GM18511 (cell line): ENCODE measurements around the gene CREBBP.
"Not testable (repeated sequence)": the region's sequence is repeated elsewhere in the genome, so short reads cannot be mapped to it uniquely, and the experiment has no call there.

Experiments used
- ATAC-seq: cut with Tn5 transposase; IDR thresholded peaks from one replicate; pipeline ENCODE4 v1.9.1; 2021; ENCODE audit warnings: mild to moderate bottlenecking, moderate library complexity; ENCODE audit not compliant: unreplicated experiment

The CREBBP gene

DNA sequence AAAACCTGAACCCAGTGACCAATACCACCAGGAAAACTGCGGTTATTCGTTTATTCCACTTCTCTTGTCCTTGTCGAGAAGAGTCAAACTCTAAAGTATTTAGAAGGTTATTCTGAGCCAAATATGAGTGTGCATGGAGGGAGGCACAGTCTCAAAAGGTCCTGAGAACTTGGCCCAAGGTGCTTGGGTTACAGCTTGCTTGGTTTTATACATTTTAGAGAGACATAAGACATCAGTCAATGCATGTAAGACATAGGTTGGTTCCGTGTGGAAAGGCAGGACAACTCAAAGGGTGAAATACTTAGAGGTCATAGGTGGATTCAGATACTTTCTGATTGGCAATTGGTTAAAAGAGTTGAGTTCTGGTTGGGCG, 162.5 kb downstream of the CREBBP start:
- ATAC-seq = no peak

- ATAC-seq = peak; percentile 90
Measured at GRCh38 chr16:3717235-3718018, 163.1 kb downstream of the CREBBP start, which contains the start of gene TRAP1. Gene TRAP1 (minus strand): TSS chr16:3717524. CDS start chr16:3717508, 16 bp downstream.

DNA sequence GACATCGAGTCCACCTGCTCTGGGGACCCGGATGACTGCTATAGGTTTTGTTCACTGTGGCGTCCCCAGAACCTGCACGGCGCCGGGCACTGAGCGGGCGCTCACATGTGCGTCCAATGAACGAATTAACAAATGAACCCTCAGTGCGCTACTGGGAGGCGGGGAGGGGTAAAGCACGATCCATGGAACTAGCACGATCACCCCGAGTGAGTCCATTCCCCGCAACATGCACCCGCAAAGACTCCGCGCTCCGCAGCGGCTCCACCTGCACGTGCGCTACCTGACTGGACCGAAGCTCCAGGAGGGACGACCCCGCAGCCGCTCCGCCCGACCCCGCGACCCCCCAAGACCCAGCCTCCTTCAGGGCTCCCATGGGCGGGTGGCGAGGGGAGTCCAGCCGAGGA, 163.7 kb downstream of the CREBBP start:
- peak; percentile 34 for ATAC-seq

GRCh38 chr16:3715430-3715829, 165.1 kb downstream of the CREBBP start:
- no peak for ATAC-seq

DNA sequence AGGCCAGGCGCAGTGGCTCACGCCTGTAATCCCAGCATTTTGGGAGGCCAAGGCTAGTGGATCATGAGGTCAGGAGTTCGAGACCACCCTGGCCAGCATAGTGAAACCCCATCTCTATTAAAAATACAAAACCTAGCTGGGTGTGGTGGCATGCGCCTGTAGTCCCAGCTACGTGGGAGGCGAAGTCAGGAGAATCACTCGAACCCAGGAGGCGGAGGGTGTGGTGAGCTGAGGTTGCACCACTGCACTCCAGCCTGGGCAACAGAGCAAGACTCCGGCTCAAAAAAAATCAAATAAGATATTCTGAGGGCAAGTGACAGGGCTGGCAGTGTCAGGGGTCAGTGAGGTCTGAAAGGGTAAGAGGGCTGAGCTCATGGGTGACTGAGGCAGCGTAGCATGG, 166.1 kb downstream of the CREBBP start:
- not testable (repeated sequence) for ATAC-seq

DNA sequence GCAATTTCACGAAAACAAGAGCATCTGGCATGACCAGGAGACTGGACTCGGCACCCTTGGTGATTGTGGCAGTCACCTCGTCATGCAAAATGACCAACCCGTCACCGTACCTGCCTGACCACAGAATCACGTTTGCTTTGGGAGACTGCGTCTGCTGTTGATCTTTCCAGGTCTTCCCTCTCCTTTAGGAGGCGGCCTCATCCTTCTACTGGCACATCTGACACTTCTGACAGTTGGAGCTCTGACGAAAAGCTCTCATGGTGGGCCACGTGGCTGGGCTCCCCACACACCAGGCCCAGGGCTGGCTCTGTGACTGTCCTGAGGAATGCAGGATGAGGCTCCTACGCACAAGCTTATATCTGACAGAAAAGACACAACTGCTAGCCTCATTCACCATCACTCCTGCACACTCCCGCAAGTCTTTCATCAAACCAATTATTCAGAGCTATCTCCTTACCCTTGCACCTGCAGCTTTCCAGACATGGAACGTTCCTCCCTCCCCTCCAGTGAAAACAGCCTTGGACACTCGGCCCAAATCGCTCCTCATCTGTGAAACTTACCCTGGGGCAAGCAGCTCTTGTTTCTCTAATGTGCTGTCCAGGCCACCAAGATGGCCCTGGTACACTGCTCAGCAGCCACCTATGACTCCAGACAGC, 166.8 kb downstream of the CREBBP start:
- no peak for ATAC-seq

- no peak for ATAC-seq
Measured at GRCh38 chr16:3712861-3713372, 167.6 kb downstream of the CREBBP start.

DNA sequence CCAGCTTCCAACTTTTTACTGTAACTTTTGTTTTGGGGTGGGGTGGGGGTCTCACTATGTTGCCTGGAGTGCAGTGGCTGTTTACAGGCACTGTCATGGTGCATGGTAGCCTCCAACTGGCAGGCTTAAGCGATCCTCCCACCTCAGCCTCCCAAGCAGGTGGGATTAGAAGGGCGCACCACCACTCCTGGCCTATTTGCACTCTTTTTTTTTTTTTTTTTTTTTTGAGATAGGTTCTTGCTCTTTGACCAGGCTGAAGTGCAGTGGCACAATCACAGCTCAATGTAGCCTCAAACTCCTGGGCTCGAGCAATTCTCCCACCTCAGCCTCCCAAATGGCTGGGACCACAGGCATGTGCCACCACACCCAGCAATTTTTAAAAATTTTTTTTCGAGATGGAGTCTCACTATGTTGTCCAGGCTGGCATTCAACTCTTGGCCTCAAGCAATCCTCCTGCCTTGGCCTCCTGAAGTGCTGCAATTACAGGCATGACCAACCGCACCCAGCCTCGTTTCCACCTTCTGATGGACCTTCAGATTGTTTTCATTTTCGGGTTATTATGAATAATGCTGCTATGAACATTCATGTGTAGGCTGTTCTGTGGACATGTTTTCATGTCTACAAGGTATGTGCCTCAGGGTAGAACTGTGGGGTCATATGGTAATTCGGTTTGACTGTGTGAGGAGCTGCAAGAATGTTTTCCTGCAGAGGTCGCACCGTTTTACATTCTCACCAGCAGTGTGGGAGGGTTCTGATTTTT, 174.1 kb downstream of the CREBBP start:
- ATAC-seq = no peak

- no peak for ATAC-seq
Measured at GRCh38 chr16:3702082-3702481, 178.4 kb downstream of the CREBBP start.

DNA sequence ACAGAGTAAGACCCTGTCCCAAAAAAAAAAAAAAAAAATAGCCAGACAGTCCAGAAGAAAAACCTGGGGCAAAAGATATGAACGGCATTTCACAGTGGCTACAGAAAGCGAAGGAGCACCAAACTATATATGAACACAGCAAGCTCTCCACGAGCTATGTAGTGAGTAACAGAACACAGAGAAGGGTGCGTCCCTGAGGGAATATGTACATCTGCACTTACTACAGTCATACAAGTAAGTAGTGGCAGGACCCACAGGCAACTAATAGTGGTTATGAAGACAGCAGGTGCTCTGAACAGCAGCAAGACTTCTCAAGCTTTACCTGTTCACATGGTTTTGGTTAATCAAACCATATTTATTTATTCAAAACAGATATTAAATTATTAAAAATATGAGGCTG, 179.0 kb downstream of the CREBBP start:
- ATAC-seq = no peak

DNA sequence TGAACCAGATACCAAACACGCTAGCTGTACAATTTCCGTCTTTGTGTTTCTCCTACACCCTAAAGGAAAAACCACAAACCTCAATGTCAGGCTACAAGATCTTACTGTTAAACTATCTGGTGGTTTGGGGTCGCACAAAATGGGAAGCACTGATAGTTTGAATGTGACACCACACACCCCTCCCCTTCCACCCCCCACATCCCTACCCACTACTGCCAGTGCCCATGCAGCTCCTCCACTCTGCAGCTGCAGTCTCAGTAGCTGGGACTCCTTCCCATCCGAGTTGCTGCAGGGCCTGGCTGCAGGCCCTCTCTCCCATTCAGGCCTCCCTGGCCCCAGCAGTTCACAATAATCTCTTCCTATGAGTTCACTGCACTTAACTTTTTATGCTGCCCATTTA, 181.6 kb downstream of the CREBBP start:
- ATAC-seq = no peak

- no peak for ATAC-seq
Measured at GRCh38 chr16:3696425-3697218, 183.9 kb downstream of the CREBBP start.

- no peak for ATAC-seq
Measured at GRCh38 chr16:3695610-3696369, 184.7 kb downstream of the CREBBP start.

DNA sequence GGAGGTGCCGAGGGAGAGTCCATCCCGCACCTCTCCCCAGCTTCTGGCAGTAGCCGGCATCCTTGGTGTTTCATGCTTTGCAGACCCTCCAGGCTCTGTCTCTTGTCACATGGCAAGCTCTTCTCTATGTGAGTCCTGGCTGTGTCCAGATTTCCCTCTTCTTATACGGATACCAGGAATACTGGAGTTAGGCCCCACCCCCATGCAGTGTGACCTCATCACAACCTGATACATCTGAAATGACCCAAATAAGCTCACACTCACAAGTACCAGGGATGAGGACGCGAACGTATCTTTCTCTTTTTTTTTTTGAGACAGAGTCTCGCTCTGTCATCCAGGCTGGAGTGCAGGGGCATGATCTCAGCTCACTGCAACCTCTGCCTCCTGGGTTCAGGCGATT, 186.5 kb downstream of the CREBBP start:
- ATAC-seq = no peak

GRCh38 chr16:3691761-3692160, 188.8 kb downstream of the CREBBP start:
- ATAC-seq = no peak

DNA sequence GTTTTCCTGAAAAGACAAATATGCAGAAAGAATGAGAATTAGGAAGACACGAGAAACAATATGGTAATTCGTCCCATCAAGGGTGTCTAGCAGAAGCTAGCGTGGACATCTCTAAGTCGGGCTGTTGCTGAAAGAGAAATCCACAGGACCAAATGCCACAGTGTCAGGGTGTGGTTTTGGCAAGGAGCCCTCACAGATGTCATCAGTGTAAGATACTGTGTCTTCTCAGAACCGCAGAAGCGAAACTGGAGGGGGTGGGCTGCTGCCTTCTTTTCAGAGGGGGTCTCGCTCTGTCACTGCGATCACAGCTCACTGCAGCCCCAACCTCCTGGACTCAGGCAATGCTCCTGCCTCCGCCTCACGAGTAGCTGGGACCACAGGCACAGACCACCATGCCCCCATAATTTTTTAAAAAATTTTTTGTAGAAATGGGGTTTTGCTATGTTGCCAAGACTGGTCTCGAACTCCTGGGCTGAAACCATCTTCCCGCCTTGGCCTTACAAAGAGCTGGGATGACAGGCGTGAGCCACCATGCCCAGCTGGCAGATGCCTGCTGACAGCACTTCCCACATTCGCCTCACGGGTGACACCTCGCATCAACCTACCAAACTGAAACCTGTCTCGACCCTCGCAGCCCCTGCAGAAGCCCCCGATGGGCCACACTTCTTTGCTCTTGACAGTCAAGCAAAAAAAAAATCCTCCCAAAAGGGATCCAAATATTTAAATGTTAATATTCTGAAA, 189.4 kb downstream of the CREBBP start:
- ATAC-seq = no peak

- ATAC-seq = no peak
Measured at GRCh38 chr16:3690470-3690928, 190.0 kb downstream of the CREBBP start.

GRCh38 chr16:3689731-3690130, 190.8 kb downstream of the CREBBP start:
- no peak for ATAC-seq

DNA sequence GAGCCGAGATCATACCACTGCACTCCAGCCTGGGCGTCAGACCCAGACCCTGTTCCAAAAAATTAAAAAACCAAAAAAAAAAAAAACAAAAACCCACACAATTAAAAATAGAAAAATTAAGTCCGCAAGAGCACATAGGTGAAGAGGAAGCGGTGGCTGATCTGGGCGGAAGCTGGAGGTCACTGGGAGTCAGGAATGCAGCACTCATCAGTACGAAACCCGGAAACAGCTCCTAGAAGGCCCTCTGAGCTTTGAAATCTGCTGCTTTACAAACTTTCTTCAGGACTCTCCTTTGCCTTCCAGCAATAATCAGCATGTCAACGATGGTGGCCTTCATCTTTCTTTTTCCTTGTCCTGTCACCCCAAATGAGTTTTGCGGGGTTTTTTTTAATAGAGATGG, 192.7 kb downstream of the CREBBP start:
- ATAC-seq = no peak
